UCSD-AML1 (cell line): Measurements from ENCODE around the gene LDLRAD4.

ENCODE experiments used
- DNase-seq: peaks from one replicate; lab custom pipeline; 2025; ENCODE audit not compliant: unreplicated experiment; lab: John Stamatoyannopoulos, UW

Gene LDLRAD4

GRCh38 chr18:13620818-13621445 is 402.4 kb downstream of the LDLRAD4 start:
- no peak for DNase-seq

DNA sequence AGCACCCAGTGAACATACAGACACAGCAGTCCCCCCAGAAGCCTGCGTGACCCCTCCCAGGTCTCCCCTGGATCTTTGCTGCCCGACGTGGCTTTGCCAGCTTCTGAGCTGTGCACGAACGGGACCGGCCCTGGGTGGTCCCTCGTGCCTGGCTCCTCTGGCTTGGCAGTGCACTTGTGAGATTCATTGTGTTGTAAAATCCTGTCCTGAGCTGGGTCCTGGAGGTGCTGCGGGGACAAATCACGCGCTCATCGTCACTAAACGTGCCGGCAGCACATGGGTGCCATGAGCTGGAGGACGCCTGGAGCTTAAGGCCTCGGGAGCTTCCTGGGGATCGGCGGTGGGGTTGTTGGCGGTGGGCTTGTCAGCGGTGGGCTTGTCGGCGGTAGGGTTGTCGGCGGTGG is 402.9 kb downstream of the LDLRAD4 start:
- no peak for DNase-seq

DNA sequence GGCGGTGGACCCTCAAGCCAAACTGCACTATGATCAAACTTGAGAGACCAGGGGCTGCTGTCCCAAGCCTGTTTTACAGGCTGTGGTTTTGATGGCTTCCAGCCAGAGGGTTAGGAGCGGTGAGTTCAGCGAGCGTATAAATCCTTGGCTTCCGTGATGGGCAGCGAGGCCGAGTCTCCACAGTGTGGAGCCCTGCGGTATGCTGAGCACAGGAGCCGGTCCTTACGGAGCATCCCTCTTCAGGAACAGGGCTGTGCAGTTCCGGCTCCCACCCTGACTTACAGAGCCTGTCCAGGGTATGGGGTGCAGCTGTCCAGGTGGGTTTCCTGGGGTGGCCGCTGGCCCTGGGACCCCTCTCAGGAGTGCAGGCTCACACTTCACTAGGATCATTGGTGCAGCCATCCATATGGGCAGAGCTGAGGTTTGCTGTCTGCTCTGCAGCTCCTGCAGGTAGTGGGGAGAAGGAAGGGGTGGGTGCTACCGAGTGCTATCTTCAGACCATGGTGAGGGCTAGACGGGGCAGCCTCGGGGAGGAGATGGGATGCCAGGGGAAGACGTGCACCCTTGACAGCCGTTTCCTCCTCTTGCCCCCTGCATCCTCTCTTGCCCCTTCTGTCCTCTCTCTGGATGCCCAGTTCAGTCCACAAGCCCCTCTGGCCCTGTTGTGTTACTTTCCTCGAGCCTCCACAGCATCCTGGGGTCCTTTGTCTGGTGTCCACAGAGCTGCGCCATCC is 403.5 kb downstream of the LDLRAD4 start:
- no peak for DNase-seq

GRCh38 chr18:13622751-13623150 is 404.2 kb downstream of the LDLRAD4 start:
- no peak for DNase-seq

GRCh38 chr18:13623348-13623747 is 404.8 kb downstream of the LDLRAD4 start:
- no peak for DNase-seq

- no peak for DNase-seq
Measured at GRCh38 chr18:13623871-13624270, 405.3 kb downstream of the LDLRAD4 start.

- DNase-seq, result no peak
Measured at GRCh38 chr18:13624563-13625237, 406.1 kb downstream of the LDLRAD4 start.

DNA sequence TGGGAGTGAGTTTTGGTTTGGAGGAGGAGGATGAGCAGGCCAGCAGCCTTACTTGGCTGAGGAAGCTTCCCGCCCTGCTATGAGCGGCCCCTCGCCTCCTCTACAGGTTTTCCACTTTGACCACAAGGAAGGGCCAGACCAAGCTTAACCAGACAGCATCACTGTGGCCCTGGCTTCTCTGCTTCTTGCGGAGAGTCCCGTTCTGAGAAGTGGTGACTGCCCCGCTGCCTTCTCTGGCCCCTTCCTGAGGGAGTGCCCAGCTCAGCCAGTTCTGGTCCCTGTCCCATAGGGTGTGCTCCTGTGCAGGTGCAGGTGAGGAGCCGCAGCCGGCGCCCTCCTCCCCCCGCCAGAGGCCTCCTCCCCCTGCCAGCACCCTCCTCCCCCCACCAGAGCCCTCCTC is 406.8 kb downstream of the LDLRAD4 start:
- DNase-seq, result no peak

- DNase-seq, result no peak
Measured at GRCh38 chr18:13625843-13626543, 407.4 kb downstream of the LDLRAD4 start.

- DNase-seq, result no peak
Measured at GRCh38 chr18:13626544-13626908, 408.0 kb downstream of the LDLRAD4 start.

GRCh38 chr18:13627639-13628038 is 409.1 kb downstream of the LDLRAD4 start:
- no peak for DNase-seq

GRCh38 chr18:13628211-13628610 is 409.7 kb downstream of the LDLRAD4 start:
- DNase-seq, result no peak

DNA sequence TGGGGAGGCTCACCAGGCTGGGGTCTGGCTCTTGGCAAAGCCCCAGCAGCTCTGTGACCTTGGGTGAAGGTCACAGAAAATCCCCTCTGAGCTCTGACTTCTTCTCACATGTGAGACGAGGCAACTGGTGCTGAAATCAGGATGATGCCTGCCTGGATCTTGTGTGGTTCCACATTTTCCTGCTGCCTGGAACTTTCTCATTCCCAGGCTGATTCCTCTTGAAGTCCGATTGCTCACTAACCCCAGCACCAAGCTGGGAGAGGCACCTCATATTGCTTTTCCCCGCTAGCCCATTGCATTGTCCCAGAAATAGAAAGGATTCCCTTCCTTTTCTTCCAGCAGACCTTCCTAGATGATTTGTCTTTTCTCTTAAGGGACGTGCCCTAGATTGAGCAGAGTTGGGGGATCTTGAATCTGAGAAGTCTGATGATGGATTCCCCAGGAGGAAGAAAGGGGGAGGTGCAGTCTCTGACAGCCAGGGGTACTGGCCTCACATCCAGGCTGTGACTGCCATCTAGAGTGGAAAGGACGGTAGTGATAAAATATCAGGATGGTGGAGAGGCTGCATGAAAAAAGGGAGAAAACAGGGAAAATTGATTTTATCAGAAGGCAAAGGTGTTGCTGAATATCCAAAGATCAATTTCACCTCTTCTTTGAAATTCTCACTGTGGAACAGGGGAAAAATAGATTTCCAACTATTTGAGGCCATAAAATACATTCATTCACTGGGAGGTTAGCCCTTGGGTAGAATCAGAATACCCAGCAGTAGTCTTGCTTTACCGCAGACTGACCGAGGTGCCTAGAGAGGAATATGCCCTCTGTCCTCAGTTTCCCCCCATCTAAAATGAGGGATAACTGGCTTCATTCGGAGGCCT is 411.5 kb downstream of the LDLRAD4 start:
- peak; percentile 30 for DNase-seq

DNA sequence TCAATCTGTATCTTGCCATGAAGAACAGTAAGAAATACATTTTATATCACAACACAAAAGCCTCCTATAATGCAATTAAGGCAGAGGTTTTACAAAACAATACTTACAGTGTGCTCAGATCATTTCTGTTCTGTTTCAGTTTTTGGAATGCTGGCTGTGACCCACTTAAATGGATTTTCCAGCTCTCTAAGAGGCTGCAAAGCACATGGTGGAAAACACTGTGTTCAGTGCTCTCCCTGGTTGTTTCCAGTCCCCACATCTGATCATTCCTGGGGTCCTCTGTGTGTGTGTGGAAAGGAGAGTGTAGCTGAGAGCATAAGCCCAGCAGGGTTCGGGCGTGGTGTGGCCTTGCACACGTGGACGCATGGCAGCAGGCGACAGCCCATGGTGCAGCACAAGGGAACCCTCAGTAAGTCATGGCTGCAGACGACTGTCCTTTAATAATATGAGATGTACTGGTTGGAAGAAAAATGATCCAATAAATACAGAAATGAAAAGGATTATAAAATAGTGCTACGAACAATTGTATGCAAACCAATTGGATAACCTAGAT is 412.2 kb downstream of the LDLRAD4 start:
- DNase-seq, result no peak

- no peak for DNase-seq
Measured at GRCh38 chr18:13633700-13634099, 415.1 kb downstream of the LDLRAD4 start.

GRCh38 chr18:13635046-13635445 is 416.5 kb downstream of the LDLRAD4 start:
- DNase-seq, result no peak

DNA sequence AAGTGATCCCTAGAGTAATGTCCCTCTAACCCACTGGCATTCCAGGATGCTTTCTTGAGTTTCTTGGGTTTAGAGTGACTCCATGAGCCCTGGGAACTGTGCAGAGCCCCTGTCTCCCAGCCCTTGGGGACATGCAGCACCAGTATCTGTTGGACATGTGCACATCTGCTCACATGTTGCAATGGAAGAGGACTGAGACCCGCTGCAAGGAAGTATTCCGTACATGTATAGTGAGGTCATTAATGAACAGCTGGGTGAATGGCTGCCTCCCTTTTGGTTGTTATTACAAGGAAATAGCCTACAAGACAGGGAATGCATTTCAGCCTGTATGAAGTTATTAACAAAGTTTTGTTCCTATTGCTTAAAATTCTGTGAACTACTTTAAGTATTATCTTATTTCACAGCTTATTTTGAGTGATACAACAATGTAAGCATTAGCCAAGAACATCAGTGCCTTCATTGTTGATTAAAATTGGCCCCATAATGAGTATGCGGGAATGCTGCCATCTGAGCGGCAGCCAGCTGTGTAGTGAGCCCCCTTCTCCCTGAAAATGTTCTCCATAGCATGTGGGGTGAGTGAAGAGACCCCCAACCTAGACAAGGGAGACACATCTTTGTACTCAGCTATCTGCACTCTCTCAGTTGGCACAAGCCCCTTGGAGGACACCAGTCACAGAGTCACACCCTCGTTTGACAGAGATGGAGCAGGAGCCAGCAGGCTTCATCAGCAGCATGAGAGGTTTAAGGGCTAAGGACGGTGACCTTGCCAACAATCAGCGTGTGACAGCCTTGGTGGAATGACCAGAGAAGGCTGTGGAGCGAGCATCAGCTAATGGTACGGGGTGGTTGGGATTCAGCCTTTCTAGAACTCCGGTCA is 420.4 kb downstream of the LDLRAD4 start:
- DNase-seq, result no peak

DNA sequence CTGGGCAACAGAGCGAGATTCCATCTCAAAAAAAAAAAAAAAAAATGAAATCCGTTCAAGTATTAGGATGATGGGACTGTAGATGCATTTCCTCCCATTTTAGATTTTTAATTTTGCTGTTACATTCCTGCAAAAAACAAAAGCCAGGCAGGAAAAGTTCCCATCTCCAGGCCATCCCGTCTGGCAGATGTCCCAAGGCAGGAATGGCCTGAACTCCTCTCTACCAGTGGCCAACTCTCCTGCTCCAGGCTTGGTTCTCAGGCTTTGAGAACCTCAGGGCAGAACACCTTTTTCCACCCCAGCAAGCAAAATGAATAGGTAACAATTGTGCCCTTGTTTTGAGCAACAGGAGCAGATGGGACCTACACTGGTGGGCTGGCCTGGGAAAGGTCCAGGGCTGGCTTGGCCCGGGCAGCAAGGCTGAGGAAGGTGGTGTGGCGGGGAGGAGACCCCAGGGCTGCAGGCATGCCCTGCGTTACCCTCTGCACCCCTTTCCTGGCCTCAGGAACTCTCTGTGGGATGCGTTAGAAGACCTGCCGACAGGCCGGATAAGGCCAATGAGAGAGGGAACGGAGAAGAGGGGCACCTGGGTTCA is 421.8 kb downstream of the LDLRAD4 start:
- DNase-seq, result no peak
